Activated T-cell treated with anti-CD3 and anti-CD28 coated beads, Interleukin-2, amount 50 U/mL, for 48 hours (primary cell): Measurements from ENCODE around the gene THOP1.
"Not testable (repeated sequence)": the region's sequence is repeated elsewhere in the genome, so short reads cannot be mapped to it uniquely, and the experiment has no call there.

Experiments
- DNase-seq, 2 experiments: peaks; one replicate each; pipeline ENCODE4 v3.0.0-alpha.2; 2020

THOP1 gene

GRCh38 chr19:2782936-2783780 is 2.1 kb upstream of the THOP1 start, which contains the start of gene SGTA:
Gene SGTA (minus strand): TSS chr19:2783273. CDS start chr19:2769068, 14,205 bp downstream.
- DNase-seq = peak; percentile 97 to 98

DNA sequence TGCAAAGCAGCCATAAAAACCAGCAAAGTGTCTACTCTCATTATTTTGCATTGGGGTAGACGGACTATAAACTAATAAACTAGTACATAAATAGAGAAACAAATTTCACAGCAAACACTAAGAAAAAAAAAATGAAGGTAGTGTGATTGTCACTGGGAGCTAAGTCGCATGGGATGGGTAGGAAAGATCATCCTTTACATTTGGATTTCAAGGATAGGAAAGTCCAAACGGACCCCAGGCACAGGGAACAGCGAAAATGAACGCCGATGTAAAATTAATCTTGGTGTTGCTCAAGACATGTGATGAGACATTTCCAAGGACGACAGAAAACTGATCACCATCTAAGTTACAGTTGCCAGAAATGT is 1.5 kb upstream of the THOP1 start:
- no peak for DNase-seq

DNA sequence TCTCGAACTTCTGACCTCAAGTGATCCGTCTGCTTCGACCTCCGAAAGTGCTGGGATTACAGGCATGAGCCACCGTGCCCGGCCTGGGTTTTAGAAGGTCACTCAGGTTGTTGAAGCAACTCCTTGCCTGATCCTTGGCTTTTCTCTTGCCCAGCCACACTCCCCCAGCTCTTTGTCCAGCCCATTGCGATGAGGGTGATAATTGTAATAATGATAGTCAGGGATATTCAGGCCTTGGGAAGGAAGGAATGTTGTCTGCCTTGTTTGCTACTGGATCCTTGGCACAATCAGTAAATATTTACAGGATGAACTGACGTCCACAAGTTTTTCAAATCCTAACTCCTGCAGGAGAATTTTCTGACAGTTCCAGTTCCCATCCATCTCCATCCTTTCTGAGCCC is 1.8 kb downstream of the THOP1 start:
- no peak for DNase-seq

DNA sequence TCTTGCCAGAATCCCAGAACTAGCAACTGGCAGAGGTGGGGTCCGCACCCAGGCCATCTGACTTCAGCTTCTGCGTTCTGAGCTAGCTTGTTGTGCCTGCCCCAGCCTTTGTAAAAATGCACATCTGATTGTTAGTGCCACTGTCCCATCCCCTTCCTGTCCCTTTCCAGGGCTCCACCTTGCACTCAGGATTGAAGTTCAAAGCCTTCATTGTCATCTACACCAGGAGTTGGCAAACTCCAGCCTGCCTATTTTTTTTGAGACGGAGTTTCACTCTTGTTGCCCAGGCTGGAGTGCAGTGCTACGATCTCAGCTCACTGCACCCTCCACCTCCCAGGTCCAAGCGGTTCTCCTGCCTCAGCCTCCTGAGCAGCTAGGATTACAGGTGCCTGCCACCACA is 2.9 kb downstream of the THOP1 start:
- no peak for DNase-seq

DNA sequence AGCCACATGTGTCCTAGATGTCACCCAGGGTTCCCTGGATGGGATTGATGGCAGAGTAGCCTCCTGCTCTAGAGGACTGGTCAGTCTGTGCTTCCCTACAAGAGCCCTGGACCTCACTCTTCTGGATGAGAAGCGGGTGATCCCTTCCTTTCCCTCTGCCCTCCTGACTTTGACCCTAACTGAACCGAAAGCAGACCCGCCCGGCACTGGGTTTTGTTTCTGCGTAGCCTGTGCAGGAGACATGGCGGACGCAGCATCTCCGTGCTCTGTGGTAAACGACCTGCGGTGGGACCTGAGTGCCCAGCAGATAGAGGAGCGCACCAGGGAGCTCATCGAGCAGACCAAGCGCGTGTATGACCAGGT is 4.9 kb downstream of the THOP1 start:
- no peak for DNase-seq

DNA sequence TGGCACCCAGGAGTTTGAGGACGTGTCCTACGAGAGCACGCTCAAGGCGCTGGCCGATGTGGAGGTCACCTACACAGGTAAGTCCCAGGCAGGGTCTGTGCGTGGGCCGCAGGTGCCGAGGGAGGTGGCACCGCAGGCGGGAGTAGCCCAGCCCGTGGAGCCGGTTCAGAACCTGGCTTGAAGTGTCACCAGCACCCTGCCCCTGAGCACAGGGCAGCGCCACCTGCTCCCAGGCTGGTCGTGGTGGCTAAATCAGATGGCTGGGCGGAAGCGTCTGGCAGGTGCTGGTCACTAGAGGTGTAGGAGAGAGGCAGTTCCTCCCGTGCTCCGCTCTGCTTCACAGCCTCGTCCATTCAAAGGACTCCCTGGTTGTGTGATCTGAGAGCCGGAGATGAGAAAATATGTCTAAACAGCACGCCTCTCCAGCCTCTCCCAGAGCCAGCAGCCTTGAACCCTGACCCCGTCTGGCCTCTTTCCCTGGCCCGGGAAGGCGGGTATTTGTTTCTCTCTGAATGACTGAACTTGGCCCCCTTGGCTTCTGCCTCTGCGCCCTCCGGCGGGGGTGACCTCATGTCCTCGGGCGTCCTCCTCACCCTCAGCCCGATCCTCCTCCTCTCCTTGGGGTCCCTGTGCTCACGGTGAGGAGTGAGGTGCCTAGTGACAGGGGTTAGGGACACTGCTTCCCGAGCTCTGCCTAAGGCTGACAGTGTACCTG is 5.4 kb downstream of the THOP1 start:
- no peak for DNase-seq

GRCh38 chr19:2791440-2791839 is 6.1 kb downstream of the THOP1 start:
- no peak for DNase-seq

DNA sequence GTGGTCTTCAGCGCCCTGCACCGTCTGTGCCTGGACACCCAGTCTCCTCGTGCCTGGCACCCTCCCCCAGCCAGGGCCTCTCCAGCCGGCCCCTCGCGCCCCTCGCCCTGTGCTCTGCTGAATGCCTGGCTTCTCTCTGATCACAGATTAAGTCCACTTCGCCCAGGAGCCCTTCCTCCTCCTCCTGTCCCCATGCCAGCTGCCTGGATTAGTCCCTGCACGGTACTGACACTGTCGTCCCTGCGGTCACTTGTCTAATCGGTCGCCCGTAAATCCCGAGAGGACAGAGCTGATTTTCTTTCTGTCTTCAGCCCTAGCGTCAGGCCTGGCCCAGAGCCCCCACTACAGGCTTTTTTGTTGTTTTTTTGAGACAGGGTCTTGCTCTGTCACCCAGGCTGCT is 6.6 kb downstream of the THOP1 start:
- DNase-seq = no peak

DNA sequence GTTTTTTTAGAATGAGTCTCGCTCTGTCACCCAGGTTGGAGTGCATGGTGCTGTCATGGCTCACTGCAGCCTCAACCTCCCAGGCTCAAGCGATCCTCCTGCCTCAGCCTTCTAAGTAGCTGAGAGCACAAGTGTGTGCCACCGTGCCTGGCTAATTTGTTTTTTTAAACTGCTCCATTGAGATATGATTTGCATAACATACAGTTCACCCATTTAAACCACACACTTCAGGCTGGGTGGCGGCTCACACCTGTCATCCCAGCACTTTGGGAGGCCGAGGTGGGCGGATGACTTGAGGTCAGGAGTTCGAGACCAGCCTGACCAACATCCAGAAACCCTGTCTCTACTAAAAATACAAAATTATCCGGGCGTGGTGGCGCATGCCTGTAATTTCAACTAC is 7.4 kb downstream of the THOP1 start:
- not testable (repeated sequence) for DNase-seq

DNA sequence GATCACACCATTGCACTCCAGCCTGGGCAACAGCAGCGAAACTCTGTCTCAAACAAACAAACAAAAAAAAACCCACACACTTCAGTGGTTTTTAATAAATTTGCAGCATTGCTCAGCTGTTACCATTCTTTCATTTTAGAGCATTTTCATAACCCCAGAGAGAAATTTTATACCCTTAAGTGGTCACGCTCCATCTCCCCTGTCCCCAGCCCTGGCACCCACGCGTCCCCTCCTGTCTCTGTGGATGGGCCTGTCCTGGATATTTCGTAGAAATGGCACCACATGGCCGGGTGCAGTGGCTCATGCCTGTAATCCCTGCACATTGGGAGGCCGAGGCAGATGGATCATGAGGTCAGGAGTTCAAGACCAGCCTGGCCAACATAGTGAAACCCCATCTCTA is 7.8 kb downstream of the THOP1 start:
- DNase-seq = no peak

- no peak for DNase-seq
Observed at GRCh38 chr19:2793577-2793976, 8.3 kb downstream of the THOP1 start.

DNA sequence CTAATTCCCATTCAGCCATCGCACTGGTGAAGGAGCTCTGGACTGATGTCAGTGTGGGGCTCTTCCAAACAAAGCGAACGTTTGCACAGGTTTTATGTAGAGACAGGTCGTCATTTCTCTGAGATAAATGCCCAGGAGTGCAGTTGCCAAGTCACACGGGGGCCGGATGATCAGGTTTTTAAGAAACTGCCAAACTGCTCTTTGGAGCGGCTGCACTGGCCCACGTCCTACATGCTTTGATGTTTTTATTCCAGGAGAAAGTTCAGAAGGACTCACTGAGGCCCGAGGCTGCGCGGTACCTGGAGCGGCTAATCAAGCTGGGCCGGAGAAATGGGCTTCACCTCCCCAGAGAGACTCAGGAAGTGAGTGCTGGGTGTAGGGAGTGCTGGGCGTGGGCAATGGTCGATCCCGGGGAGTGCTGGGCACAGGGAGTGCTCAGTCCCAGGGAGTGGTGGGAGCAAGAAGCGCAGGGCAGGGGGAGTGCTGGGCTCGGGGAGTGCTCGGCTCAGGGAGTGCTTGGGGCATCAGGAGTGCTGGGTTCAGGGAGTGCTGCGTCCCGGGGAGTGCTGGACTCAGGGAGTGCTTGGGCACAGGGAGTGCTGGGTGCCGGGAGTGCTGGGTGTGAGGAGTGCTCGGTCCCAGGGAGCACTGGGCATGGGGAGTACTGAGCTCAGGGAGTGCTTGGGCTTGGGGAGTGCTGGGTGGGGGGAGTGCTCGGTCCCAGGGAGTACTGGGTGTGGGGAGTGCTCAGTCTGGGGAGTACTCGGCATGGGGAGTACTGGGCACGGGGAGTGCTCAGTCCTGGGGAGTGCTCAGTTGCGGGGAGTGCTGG is 10.7 kb downstream of the THOP1 start:
- DNase-seq = no peak

- no peak for DNase-seq
Observed at GRCh38 chr19:2796659-2797266, 11.5 kb downstream of the THOP1 start.

- no peak for DNase-seq
Observed at GRCh38 chr19:2797280-2797679, 12.0 kb downstream of the THOP1 start.

GRCh38 chr19:2798158-2798685 is 12.9 kb downstream of the THOP1 start:
- no peak for DNase-seq

GRCh38 chr19:2798733-2799132 is 13.4 kb downstream of the THOP1 start:
- no peak for DNase-seq

DNA sequence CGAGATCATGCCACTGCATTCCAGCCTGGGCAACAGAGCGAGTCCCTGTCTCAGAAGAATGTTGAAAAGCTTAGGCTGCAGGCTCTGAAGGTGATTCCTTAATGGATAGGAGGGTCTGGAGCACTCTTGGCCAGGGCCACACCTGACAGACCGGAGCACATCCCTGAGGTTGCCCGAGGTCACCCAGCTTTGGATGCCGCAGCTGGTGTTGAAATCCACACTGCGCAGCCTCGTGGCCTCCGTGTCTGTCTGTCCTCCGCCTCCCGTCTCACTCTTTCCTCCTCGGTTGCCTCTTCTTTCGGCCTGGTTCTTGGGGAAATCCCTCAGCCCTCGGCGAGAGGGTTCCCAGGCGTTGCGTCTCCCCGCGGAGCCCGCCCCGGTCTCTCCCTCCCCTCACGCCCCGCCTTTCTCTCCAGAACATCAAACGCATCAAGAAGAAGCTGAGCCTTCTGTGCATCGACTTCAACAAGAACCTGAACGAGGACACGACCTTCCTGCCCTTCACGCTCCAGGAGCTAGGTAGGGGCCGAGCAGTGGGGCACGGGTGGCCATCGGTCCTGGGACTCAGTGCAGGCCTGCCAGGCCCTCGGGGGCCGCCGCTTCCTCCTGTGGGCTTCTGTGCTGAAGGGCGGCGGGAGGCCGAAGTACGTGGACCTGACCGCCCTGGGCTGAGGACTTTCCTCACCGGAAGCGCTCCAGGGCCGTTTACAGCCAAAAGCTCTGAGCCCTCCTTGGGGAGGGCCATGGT is 14.1 kb downstream of the THOP1 start:
- DNase-seq = no peak

- DNase-seq = no peak
Observed at GRCh38 chr19:2800506-2800905, 15.2 kb downstream of the THOP1 start.

- no peak for DNase-seq
Observed at GRCh38 chr19:2802826-2803225, 17.5 kb downstream of the THOP1 start.

- no peak for DNase-seq
Observed at GRCh38 chr19:2803486-2804155, 18.3 kb downstream of the THOP1 start.
